OCI-LY1 (cell line): ENCODE data around the gene SSH2.

Source experiments
- H2AFZ ChIP-seq: fragments of 200-600 bp; sonication (generic), shearing (Covaris generic); 2 replicates; pipeline ENCODE4 v1.6.0; 2014; ENCODE audit warnings: antibody characterized with exemption, mild to moderate bottlenecking, low read length
- H3F3A ChIP-seq: fragments of 200-600 bp; sonication (generic), shearing (Covaris generic); 2 replicates; pipeline ENCODE4 v1.6.0; 2014; ENCODE audit warnings: mild to moderate bottlenecking, antibody characterized with exemption, low read length, moderate library complexity; ENCODE audit not compliant: insufficient read depth
- H3K27ac ChIP-seq: fragments of 200-600 bp; sonication (generic); 2 replicates; pipeline ENCODE4 v1.5.1; 2014; ENCODE audit warnings: low read length, mixed run types, mild to moderate bottlenecking, low read depth; ENCODE audit not compliant: poor library complexity, severe bottlenecking
- H3K27me3 ChIP-seq: fragments of 200-600 bp; sonication (generic); 2 replicates; pipeline ENCODE4 v1.6.0; 2014; ENCODE audit warnings: antibody characterized with exemption, mild to moderate bottlenecking, low read length, moderate library complexity; ENCODE audit not compliant: insufficient read depth
- H3K36me3 ChIP-seq: fragments of 200-600 bp; sonication (generic); 2 replicates; pipeline ENCODE4 v1.6.1; 2014; ENCODE audit warnings: mild to moderate bottlenecking, antibody characterized with exemption, low read length, moderate library complexity, mixed read lengths; ENCODE audit not compliant: insufficient read depth
- H3K4me1 ChIP-seq: fragments of 200-600 bp; sonication (generic); 2 replicates; pipeline ENCODE4 v1.5.1; 2014; ENCODE audit warnings: mild to moderate bottlenecking, low read length, moderate library complexity; ENCODE audit not compliant: insufficient read depth, severe bottlenecking
- H3K4me2 ChIP-seq: fragments of 200-600 bp; sonication (generic), shearing (Covaris generic); 2 replicates; pipeline ENCODE4 v1.6.1; 2014; ENCODE audit warnings: low read length
- H3K4me3 ChIP-seq: fragments of 200-600 bp; sonication (generic); 2 replicates; pipeline ENCODE4 v1.5.1; 2014; ENCODE audit warnings: low read length, low read depth, mild to moderate bottlenecking, mixed read lengths; ENCODE audit not compliant: poor library complexity, severe bottlenecking
- H3K79me2 ChIP-seq: fragments of 200-600 bp; shearing (Covaris generic); 2 replicates; pipeline ENCODE4 v1.6.1; 2016; ENCODE audit warnings: mixed run types, low read length, mixed read lengths; ENCODE audit not compliant: insufficient read depth
- H3K9ac ChIP-seq: fragments of 200-600 bp; sonication (generic), shearing (Covaris generic); 2 replicates; pipeline ENCODE4 v1.6.1; 2014; ENCODE audit warnings: mild to moderate bottlenecking, low read length, mixed read lengths
- H3K9me2 ChIP-seq: fragments of 200-600 bp; sonication (generic), shearing (Covaris generic); 2 replicates; pipeline ENCODE4 v1.6.1; 2014; ENCODE audit warnings: low read depth, mild to moderate bottlenecking, low read length, mixed read lengths
- H3K9me3 ChIP-seq: fragments of 200-600 bp; shearing (Covaris generic); 2 replicates; pipeline ENCODE4 v1.6.1; 2014; ENCODE audit warnings: low read length, mixed read lengths
- H4K20me1 ChIP-seq: fragments of 200-600 bp; sonication (generic), shearing (Covaris generic); 2 replicates; pipeline ENCODE4 v1.6.0; 2016; ENCODE audit warnings: mild to moderate bottlenecking, low read length; ENCODE audit not compliant: insufficient read depth
- EZH2 ChIP-seq: fragments of 200-600 bp; sonication (generic), shearing (Covaris generic); IDR thresholded peaks from 2 replicates; pipeline ENCODE4 v1.8.0; 2017; ENCODE audit warnings: borderline replicate concordance, mixed run types, mild to moderate bottlenecking, antibody characterized with exemption, low read length, moderate library complexity, mixed read lengths
- TF ChIP-seq, protein P1 (sequence below): fragments of 200-600 bp; sonication (generic), shearing (Covaris generic); IDR thresholded peaks from 2 replicates; pipeline ENCODE4 v1.5.1; 2017; ENCODE audit warnings: mild to moderate bottlenecking, antibody characterized with exemption, low read length, moderate library complexity, mixed read lengths

SSH2 gene

DNA sequence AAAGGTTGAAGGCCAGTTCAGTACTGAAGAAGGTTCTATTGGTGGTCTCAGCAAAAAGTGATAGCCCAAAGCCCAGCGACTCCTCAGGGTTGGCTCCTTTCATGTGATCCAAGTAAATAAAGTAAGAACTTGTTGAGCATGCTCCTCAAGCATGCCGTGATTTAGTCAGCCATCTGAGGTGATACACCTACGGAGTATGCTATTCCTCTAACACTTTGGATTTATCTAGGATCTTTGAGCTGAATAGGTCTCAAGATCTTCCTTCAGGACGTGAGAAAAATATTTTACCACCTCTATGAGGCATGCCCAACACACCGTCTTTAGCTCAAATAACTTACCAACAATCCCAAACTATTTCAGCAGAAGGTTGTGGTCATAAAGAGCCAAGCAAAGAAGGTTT, 154.0 kb downstream of the SSH2 start:
- no peak overlapping the region for H3K27ac ChIP-seq
- TF ChIP-seq, protein P1, sequence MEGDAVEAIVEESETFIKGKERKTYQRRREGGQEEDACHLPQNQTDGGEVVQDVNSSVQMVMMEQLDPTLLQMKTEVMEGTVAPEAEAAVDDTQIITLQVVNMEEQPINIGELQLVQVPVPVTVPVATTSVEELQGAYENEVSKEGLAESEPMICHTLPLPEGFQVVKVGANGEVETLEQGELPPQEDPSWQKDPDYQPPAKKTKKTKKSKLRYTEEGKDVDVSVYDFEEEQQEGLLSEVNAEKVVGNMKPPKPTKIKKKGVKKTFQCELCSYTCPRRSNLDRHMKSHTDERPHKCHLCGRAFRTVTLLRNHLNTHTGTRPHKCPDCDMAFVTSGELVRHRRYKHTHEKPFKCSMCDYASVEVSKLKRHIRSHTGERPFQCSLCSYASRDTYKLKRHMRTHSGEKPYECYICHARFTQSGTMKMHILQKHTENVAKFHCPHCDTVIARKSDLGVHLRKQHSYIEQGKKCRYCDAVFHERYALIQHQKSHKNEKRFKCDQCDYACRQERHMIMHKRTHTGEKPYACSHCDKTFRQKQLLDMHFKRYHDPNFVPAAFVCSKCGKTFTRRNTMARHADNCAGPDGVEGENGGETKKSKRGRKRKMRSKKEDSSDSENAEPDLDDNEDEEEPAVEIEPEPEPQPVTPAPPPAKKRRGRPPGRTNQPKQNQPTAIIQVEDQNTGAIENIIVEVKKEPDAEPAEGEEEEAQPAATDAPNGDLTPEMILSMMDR, result no peak
- TF ChIP-seq EZH2, result no peak
- no peak overlapping the region for H3K9ac ChIP-seq
- H3K79me2 ChIP-seq, result no peaks in the 10 kb centered on the region
- no peaks in the 10 kb centered on the region for H3K9me2 ChIP-seq
- no peaks in the 10 kb centered on the region; the same call in 1 of the 2 replicates for H3F3A ChIP-seq
- H3K4me3 ChIP-seq, result no peak overlapping the region
- H3K36me3 ChIP-seq, result peaks cover 25% of the 10 kb centered on the region
- no peaks in the 10 kb centered on the region for H3K9me3 ChIP-seq
- no peak overlapping the region for H3K4me2 ChIP-seq
- H2AFZ ChIP-seq, result no peak overlapping the region
- H3K4me1 ChIP-seq, result peaks cover 27% of the 10 kb centered on the region
- H4K20me1 ChIP-seq, result no peaks in the 10 kb centered on the region
- H3K27me3 ChIP-seq, result no peaks in the 10 kb centered on the region

DNA sequence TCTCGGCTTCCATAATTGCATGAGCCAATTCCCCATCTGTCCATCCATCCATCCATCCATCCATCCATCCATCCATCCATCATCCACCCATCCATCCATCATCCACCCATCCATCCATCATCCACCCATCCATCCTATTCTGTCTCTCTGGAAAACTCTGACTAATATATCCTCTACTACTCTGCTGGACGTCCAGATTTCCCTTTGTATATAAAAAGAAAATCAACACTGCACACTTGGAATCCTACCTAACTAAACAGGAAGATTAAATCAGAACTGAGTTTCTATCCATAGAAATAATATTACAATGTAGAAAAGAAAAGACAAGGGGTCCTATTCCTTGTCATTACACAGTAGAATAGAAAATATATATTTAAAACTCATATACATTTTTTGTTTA, 157.0 kb downstream of the SSH2 start:
- Histone ChIP-seq H3K4me2 (no peak overlapping the region), H3F3A (no peaks in the 10 kb centered on the region; the same call in 1 of the 2 replicates)

DNA sequence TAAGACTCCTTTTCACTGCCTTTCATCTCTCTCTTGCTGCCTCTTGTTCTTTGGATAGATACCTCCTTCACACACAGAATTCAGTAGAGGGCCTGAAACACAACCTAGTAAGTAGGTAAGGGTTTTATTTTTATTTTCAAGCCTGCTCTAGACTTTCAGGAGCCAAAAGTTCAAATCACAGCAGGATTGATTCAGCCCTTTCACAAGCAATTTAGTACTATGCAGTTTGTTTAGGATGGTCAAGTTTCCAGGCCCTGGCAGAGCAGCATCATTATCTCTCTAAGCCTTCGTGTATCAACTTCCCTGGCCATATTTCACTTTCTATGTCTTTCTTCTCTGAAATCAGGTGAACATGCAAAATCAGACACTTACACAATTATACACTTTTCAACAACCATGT, 158.5 kb downstream of the SSH2 start:
- H3K9me3 ChIP-seq, result no peaks in the 10 kb centered on the region
- H3K9me2 ChIP-seq, result no peaks in the 10 kb centered on the region
- no peaks in the 10 kb centered on the region for H3K27me3 ChIP-seq
- peaks cover 25% of the 10 kb centered on the region for H3K4me1 ChIP-seq
- no peaks in the 10 kb centered on the region for H4K20me1 ChIP-seq
- no peak overlapping the region for H2AFZ ChIP-seq
- no peaks in the 10 kb centered on the region for H3K79me2 ChIP-seq
- no peak overlapping the region; the same call in 1 of the 2 replicates for H3K4me2 ChIP-seq
- TF ChIP-seq EZH2, result no peak
- TF ChIP-seq, protein P1, result no peak
- peaks cover 16% of the 10 kb centered on the region for H3K36me3 ChIP-seq
- no peak overlapping the region for H3K9ac ChIP-seq
- peak overlapping the region; percentile 73 for H3K27ac ChIP-seq
- H3F3A ChIP-seq, result no peaks in the 10 kb centered on the region; the same call in 1 of the 2 replicates
- H3K4me3 ChIP-seq, result no peak overlapping the region

More for the DNA sequence above, 157.0 kb downstream of the SSH2 start:
- Histone ChIP-seq H3K4me1 (peaks cover 15% of the 10 kb centered on the region), H3K27ac (peak overlapping the region; percentile 73), H3K9ac (no peak overlapping the region), H3K9me2 (no peaks in the 10 kb centered on the region), H2AFZ (no peak overlapping the region), H3K4me3 (no peak overlapping the region), H4K20me1 (no peaks in the 10 kb centered on the region), H3K36me3 (peaks cover 24% of the 10 kb centered on the region), H3K79me2 (no peaks in the 10 kb centered on the region), H3K27me3 (no peaks in the 10 kb centered on the region), H3K9me3 (no peaks in the 10 kb centered on the region)
- no peak for TF ChIP-seq EZH2
- TF ChIP-seq, protein P1, result no peak
